Measurements from ENCODE around the gene NLRP9. TPM values are rescaled to one million over a fixed set of nuclear protein-coding genes. Genes with fewer than 3 reads are reported as not detected.

Gene NLRP9
- total RNA-seq, 4 donors from 2014 or later = not detected

GRCh38 chr19:55681131-55682092 lies 56.8 kb downstream of the NLRP9 start:
- Histone ChIP-seq H3K27ac (no peak overlapping the region), H3K9me3 (no peaks in the 10 kb centered on the region), H3K27me3 (no peaks in the 10 kb centered on the region), H3K4me1 (peaks cover 0 to 64% (median 12%) of the 10 kb centered on the region in 3 donors), H3K36me3 (peaks cover 0 to 90% of the 10 kb centered on the region in 2 donors), H3K4me3 (no peak overlapping the region)
- TF ChIP-seq, protein P1, sequence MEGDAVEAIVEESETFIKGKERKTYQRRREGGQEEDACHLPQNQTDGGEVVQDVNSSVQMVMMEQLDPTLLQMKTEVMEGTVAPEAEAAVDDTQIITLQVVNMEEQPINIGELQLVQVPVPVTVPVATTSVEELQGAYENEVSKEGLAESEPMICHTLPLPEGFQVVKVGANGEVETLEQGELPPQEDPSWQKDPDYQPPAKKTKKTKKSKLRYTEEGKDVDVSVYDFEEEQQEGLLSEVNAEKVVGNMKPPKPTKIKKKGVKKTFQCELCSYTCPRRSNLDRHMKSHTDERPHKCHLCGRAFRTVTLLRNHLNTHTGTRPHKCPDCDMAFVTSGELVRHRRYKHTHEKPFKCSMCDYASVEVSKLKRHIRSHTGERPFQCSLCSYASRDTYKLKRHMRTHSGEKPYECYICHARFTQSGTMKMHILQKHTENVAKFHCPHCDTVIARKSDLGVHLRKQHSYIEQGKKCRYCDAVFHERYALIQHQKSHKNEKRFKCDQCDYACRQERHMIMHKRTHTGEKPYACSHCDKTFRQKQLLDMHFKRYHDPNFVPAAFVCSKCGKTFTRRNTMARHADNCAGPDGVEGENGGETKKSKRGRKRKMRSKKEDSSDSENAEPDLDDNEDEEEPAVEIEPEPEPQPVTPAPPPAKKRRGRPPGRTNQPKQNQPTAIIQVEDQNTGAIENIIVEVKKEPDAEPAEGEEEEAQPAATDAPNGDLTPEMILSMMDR (IDR thresholded peaks at IDR 0.05) = no peak
- TF ChIP-seq EP300 (IDR thresholded peaks at IDR 0.05) (no peak), POLR2AphosphoS5 (IDR thresholded peaks at IDR 0.05) (no peak), POLR2A (IDR thresholded peaks at IDR 0.05) (no peak)
- ATAC-seq = no peak
- 68 to 85% methylated on average over 2 to 3 of the region's 9 CpGs for WGBS, 2 donors (ENCODE audit: low coverage in 1 of 2)

DNA sequence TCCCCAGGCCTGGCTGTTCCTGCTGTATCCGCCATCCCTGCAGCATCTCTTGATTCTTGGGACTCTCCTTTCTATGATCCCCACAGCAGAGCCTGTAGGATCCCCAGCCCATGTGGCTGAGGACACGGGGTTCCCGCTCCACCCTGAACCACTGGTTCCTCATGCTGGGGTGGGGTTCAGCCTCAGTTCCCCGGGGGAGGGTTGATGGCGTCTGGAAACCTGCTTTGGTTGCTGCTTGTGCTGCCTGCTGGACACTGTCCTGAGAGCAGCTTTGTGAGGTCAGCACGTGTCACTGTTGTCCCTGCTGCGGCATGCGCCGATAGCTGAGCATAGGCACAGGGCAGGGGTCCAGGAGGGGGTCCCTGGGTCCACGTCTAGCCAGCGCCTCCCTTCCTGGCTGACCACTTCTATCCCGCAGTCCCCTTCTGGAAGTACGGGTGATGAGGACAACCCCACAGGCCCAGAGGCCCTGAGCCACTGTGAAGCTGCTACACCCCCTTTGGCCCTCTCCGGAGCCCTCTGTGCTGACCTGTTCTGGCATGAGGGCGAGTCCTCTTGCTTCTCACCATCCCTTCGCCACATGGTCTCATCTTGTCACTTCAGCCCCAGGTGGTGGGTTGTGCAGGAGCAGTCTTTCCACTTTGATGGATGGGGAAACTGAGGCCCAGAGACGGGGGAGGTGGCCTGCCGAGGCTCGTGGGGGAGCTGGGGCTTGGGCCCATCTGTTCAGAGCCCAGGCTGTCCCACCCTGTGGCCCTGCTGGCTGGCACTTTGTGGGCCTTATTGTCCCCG lies 57.7 kb downstream of the NLRP9 start:
- H3K27ac ChIP-seq = no peak overlapping the region
- no peaks in the 10 kb centered on the region for H3K9me3 ChIP-seq
- H3K4me3 ChIP-seq = no peak overlapping the region
- no peak for ATAC-seq
- H3K36me3 ChIP-seq = peaks cover 0 to 82% of the 10 kb centered on the region in 2 donors
- TF ChIP-seq POLR2A (IDR thresholded peaks at IDR 0.05) = no peak
- TF ChIP-seq, protein P1 (IDR thresholded peaks at IDR 0.05) = no peak
- TF ChIP-seq POLR2AphosphoS5 (IDR thresholded peaks at IDR 0.05) = no peak
- TF ChIP-seq EP300 (IDR thresholded peaks at IDR 0.05) = no peak
- WGBS, 2 donors (ENCODE audit: low coverage in 1 of 2) = 84% methylated on average over 7 of the region's 20 CpGs; no CpG with 5 or more reads in 1 of the 2 donors
- no peaks in the 10 kb centered on the region for H3K27me3 ChIP-seq
- H3K4me1 ChIP-seq = peaks cover 0 to 65% (median 20%) of the 10 kb centered on the region in 3 donors

DNA sequence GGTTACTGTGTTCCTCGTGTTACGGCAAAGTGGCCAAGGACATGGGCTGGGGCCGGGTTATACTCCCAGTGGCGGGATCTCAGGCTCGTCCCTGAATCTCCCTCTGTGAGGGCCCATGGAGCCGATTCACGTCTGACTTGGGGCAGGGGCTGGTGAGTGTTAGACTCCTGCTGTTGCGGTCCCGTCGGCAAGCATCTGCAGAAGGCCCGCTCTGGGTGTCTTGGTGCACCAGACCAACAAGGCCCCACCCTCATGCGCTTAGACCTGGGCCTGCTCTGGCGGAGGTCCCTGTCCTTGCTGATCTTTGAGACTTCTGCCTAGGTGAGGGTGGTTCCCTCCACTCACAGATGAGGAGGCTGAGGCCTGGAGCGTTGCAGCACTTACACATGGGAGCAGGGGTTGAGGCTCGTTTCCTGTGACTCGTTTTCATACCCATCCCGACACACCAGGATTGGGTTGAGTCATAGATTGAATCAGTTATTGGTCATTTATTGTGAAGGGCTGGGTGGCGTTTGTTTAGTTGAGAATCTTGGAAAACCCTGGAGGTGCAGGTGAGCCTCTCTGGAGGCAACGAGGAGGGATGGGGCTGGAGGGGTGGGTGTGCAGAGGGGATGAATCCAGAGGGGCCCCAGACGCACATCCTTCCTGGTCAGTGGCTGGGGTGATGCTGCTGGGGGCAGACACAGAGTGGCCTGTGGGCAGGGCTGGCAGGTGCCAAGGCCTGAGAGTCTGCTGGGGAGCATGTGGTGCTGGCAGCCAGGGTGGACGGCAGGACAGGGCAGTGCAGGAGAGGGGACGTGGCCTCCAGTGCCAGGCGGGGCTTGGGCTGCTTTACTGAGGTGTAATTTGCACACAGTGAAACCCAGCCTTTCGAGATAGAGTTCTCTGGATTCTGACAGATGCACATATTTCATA lies 58.6 kb downstream of the NLRP9 start:
- Histone ChIP-seq H3K27ac (no peak overlapping the region), H3K9me3 (no peaks in the 10 kb centered on the region), H3K36me3 (peaks cover 0 to 72% of the 10 kb centered on the region in 2 donors), H3K4me3 (no peak overlapping the region), H3K27me3 (no peaks in the 10 kb centered on the region), H3K4me1 (peaks cover 0 to 66% (median 21%) of the 10 kb centered on the region in 3 donors)
- WGBS, 2 donors (ENCODE audit: low coverage in 1 of 2) = 57 to 79% methylated on average over 6 of the region's 24 CpGs
- TF ChIP-seq POLR2A (IDR thresholded peaks at IDR 0.05) (no peak), EP300 (IDR thresholded peaks at IDR 0.05) (no peak), POLR2AphosphoS5 (IDR thresholded peaks at IDR 0.05) (no peak)
- TF ChIP-seq, protein P1 (IDR thresholded peaks at IDR 0.05) = no peak
- no peak for ATAC-seq

GRCh38 chr19:55678121-55678671 lies 60.0 kb downstream of the NLRP9 start:
- peaks cover 0 to 79% (median 25%) of the 10 kb centered on the region in 3 donors for H3K4me1 ChIP-seq
- no peak overlapping the region for H3K4me3 ChIP-seq
- H3K27ac ChIP-seq = peak overlapping the region in 1 of 4 donors; percentile 34
- H3K9me3 ChIP-seq = no peaks in the 10 kb centered on the region
- no peak for ATAC-seq
- WGBS, 2 donors (ENCODE audit: low coverage in 1 of 2) = 58 to 85% methylated on average over 8 to 12 of the region's 21 CpGs
- no peaks in the 10 kb centered on the region for H3K27me3 ChIP-seq
- peaks cover 0 to 70% of the 10 kb centered on the region in 2 donors for H3K36me3 ChIP-seq
- TF ChIP-seq POLR2A (IDR thresholded peaks at IDR 0.05) (no peak), POLR2AphosphoS5 (IDR thresholded peaks at IDR 0.05) (no peak)

All from gastroesophageal sphincter (tissue), 4 donors.